GM12872 (cell line): ENCODE results near the gene COMT.

Experiments used
- TF ChIP-seq, protein P1 (sequence below): IDR thresholded peaks from 3 replicates; pipeline ENCODE4 v1.5.1; 2011; ENCODE audit warnings: low read depth, mild to moderate bottlenecking, low read length, moderate library complexity; ENCODE audit not compliant: insufficient read depth

Gene COMT

GRCh38 chr22:19912271-19912999 lies 29.1 kb upstream of the COMT start:
- TF ChIP-seq, protein P1, sequence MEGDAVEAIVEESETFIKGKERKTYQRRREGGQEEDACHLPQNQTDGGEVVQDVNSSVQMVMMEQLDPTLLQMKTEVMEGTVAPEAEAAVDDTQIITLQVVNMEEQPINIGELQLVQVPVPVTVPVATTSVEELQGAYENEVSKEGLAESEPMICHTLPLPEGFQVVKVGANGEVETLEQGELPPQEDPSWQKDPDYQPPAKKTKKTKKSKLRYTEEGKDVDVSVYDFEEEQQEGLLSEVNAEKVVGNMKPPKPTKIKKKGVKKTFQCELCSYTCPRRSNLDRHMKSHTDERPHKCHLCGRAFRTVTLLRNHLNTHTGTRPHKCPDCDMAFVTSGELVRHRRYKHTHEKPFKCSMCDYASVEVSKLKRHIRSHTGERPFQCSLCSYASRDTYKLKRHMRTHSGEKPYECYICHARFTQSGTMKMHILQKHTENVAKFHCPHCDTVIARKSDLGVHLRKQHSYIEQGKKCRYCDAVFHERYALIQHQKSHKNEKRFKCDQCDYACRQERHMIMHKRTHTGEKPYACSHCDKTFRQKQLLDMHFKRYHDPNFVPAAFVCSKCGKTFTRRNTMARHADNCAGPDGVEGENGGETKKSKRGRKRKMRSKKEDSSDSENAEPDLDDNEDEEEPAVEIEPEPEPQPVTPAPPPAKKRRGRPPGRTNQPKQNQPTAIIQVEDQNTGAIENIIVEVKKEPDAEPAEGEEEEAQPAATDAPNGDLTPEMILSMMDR: 0 out of 3 replicates have a peak, but pooled peaks have one; percentile 7

DNA sequence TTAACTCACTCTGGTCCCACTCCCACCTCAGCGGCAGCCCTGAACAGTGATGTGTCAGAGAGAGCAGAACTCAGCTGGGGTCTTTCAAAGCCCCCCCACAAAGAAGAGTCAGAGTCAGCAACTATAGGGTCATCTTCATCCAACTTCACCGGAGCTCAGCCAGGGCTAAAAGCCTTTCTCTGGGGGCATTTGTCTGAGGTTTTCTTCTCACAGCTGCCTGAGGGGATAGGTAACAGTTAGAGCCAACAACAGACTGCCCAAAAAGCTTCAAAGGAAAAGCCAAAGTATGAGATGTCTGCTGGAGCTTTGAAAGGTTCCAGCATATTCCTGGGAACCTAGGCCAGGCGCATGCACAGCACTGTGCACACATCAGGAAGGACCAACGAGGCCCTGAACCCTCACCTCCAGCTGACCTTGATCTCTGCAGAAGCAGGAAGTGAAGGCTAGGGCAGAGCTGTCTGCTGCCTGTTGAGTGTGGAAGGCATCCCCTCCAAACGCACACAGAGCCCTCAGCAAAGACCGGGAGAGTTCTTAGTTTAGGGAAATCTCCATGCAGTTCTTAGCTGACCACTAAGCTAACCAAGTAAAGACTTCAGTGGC lies 28.1 kb upstream of the COMT start:
- TF ChIP-seq, protein P1: no peak

- TF ChIP-seq, protein P1: no peak
Measured at GRCh38 chr22:19914201-19914943, 27.2 kb upstream of the COMT start.

GRCh38 chr22:19915287-19915954 lies 26.2 kb upstream of the COMT start:
- TF ChIP-seq, protein P1: no peak

- TF ChIP-seq, protein P1: no peak
Measured at GRCh38 chr22:19916006-19916405, 25.6 kb upstream of the COMT start.

DNA sequence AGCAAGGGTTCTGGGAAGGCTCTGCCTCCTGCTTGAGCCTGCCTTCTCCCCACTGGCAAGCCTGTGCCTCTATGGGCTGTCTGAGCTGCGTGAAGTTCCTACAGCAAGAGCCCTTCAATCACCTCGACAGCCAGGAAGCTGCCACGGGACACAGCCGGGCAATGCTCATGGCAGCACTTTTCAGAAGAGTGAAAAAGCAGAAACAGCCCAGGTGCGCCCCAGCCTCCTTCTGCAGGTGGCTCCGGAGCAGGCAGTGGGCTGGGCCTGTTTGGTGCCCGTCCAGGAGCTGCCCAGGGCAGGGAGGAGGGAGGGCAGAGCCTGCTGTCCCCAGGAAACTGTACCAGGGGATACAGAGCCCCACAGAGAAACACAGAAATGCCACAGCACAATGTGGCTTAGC lies 24.6 kb upstream of the COMT start:
- TF ChIP-seq, protein P1: no peak
